ENCODE results near the gene PAPPA.

Gene PAPPA

GRCh38 chr9:116422119-116422979, 268.8 kb downstream of the PAPPA start:
- DNase-seq (ENCODE audit: low spot score): no peak

GRCh38 chr9:116423149-116423548, 269.6 kb downstream of the PAPPA start:
- no peak for DNase-seq (ENCODE audit: low spot score)

DNA sequence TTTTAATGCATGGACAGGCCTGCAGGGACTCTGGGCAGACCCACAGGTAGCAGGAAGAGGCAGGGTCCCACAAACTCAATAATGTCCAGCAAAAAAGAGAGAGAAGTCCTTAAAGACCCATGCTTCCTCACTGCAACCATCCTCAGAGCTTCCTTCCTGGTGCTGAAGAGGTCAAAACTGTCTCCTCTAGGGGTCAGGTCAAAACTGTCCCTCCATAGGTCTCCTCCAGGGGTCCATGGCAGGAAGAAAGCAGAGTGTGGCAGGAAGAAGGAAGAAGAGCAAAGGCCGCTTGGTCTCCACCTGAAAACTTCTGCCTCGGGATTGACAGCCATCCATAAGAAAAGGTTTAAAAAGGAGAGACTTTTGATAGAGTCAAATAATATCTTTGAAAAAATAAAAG, 271.7 kb downstream of the PAPPA start:
- DNase-seq (ENCODE audit: low spot score): no peak

- DNase-seq (ENCODE audit: low spot score): no peak
These were observed 277.3 kb downstream of the PAPPA start for GRCh38 chr9:116430849-116431248.

DNA sequence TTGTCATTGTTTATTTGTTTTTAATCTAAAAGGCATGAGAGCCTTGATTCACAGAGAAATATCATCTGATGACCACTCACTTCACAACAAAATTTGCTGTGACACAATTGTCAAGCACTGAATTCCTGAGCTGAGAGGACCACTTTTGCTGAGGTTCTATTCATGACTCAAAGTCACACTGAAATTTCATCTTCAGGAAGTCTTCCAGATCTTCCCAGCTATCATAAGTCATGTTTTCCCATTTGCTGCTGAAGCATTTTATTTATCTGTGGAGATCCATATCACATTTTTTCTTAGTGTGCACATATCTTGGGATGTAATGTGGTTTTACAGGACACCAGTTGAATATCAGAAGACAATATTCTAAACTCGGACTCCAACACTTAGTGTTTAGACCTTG, 278.5 kb downstream of the PAPPA start:
- no peak for DNase-seq (ENCODE audit: low spot score)

GRCh38 chr9:116434314-116434713, 280.7 kb downstream of the PAPPA start:
- no peak for DNase-seq (ENCODE audit: low spot score)

DNA sequence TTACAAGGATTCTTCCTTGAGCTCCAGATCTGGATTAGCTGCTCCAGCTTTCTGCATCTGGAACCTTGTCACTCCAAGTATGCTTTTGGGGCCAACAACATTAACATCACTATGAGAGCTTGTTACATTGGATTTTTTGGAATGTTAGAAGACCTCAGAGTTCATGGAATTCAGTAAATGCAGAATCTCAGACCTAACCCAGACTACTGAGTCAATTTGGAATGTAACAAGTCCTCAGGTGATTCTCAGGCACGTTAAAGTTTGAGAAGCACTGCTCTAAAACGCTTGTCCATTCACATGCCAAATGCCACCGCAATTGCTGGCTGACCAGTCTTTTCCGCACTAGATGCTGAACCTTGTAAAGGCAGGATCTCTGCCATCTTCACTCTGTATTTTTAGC, 282.1 kb downstream of the PAPPA start:
- no peak for DNase-seq (ENCODE audit: low spot score)

DNA sequence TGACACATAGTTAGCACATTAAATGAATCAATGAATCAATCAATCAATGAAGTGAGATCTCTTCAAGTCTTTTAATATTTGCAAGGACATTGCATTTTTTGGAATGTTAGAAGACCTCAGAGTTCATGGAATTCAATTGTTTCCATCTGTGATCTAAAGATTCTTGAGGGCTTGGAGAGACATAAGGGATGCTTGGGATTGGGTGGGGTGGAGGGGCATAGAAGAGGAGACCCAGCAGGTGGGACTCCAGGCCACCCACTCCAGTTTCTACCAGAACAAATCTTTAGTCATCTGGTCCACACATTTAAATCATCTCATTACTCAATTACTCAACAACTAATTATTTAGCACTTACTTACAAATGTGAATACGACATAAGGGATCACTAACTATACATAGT, 282.5 kb downstream of the PAPPA start:
- no peak for DNase-seq (ENCODE audit: low spot score)

DNA sequence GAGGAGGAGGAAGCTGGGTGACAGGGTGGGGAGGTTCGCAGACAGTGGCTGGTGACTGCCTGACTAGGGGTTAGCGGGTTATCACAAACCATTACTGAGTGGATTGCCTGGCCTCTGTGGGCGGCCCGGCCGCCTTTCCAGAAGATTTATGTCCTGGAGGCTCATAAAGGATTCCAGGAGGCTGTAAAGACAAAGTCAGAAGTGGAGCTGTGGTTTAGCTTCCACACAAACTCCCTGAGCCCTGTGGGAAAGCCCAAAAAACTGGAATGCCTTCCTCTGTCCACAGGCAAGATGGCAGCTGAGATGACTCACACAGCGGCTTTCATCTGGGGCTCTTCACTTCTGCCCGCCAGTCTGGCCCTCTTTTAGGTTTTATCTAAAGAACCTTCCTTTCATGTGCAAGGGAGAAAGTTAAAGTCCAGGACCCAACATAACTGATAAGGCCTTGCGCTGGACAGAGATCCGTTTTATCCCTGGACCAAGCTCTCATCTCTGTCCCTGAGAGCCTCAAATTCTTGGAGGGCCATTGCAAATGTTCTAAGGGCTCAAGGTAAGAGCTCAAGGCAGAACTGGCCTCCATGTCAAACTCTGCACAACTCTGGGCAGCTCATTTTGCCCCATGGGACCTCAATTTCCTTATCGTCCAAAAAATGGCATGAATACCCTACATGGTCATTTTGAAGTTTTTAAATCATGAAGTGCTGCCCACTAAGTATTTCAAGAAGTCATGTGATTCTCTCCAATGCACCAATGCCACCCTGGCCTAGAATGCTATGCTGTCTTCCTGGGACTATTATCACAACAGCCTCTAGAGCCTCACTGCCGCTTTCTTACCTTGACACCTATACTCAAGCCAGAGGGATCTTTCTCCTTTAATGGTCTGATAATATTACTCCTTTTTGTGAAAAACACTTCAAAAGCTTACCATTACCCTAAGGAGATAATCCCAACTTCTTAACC, 284.1 kb downstream of the PAPPA start:
- no peak for DNase-seq (ENCODE audit: low spot score)

DNA sequence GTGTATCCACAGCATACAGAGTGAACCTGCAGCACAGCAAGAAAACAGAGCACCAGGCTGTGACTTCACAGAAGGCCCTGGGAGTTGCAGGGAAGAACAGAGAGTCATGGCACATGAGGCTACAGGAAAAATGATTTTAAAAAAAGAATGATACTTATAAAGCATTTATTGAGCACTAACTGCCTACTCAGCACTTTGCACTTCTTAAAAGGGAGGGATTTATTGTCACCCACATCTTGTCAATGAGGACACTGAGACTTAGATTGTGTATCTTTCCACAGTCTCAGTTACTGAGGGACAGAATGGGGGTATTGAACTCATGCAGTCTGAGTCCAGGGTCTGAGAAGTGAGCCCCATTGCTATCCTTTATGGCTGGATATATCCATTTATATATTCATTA, 288.9 kb downstream of the PAPPA start:
- no peak for DNase-seq (ENCODE audit: low spot score)

DNA sequence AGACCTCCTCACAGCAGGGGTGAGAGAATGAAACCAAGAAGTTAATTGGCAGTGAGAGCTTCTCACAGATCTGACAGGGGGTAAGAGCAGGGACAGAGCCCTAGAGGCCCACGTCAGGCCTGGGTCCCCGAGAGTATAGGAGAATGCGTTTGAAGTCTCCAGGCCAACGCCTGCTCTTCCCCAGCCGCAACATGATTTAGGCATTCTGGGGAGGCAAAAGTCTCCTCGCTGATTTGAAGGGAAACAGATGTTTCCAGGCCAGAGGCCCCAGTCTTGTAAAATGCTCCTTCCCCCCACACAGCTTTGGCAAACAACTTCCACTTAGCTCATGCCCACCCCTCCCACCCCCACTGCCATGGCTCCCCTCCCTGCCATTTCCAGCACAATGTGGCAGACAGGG, 294.3 kb downstream of the PAPPA start:
- DNase-seq (ENCODE audit: low spot score): no peak

- DNase-seq (ENCODE audit: low spot score): no peak
These were observed 294.8 kb downstream of the PAPPA start for GRCh38 chr9:116448431-116448830.

DNA sequence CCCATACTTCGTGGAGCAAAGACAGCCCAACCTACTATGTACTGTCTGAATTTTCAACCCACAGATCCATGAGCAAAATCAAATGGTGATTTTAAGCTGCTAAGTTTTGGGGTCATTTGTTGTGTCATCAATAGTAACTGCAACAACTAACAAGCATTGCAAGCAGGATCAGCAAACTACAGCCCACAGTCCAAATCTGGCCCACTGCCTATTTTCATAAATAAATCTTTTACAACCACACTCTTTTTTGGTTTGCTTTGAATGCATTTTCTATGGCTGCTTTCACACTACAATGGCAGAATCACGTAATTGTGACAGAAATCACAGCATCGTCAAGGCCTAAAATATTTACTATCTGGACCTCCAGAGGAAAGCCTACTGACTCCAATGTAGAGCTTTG, 296.4 kb downstream of the PAPPA start:
- no peak for DNase-seq (ENCODE audit: low spot score)

DNA sequence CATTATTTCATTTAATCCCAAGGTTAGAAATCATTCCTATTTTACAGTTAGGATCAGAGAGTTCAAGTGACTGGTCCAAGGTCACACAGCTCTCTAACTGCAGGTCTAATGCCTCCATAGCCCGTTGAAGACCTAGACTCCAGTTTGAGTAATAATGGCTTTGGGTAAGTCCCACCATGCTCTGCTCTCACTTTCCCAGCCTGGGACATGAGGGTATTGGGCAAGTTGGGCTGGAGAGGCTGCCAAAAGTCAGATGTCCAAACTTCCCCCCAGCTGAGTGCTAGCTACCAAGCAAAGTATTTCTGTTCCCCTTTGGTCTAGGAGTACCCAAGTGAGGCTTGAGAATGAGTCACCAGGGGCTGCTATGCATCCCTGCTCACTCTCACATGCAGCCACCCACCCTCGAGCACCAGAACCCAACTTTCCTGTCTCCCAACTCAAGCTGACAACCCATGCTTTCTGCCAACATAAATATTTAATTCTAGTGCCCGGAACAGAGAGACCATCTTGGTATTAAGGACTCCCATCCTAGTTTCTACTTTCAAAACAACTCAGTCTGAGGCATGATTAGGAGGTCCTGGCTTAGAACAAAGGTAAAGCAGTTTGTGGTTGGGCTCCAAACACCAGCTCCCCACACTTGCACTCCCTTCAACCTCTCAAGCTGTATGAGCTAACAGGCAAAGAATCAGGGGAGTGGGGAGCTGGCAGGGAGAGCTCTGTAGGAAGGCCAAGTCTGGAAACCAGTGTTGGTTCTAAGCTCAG, 297.0 kb downstream of the PAPPA start:
- DNase-seq (ENCODE audit: low spot score): peak; percentile 22

- no peak for DNase-seq (ENCODE audit: low spot score)
These were observed 298.0 kb downstream of the PAPPA start for GRCh38 chr9:116451500-116452115.

Data from AG08396 (cell line).